Vagina (tissue), 2 donors: ENCODE data around the gene SLC16A5. TPM values are rescaled to one million over a fixed set of nuclear protein-coding genes. Genes with fewer than 3 reads are reported as not detected.
"Not testable (repeated sequence)": the region's sequence is repeated elsewhere in the genome, so short reads cannot be mapped to it uniquely, and the experiment has no call there.

Experiments
- DNase-seq, 2 donors: peaks; one replicate each; pipeline ENCODE4 v3.0.0-alpha.2; 2017; ENCODE audit errors: extremely low spot score in 2 of 2
- H3K27ac ChIP-seq: fragments of 200-600 bp; sonication (generic); one replicate; pipeline ENCODE4 v1.5.1; 2019
- H3K27me3 ChIP-seq: fragments of 200-600 bp; sonication (generic); one replicate; pipeline ENCODE4 v1.5.1; 2019
- H3K36me3 ChIP-seq, 2 donors: fragments of 200-600 bp; sonication (generic); one replicate each; pipeline ENCODE4 v1.5.1; 2017 to 2019
- H3K4me1 ChIP-seq: fragments of 200-600 bp; sonication (generic); one replicate; pipeline ENCODE4 v1.5.1; 2019
- H3K4me3 ChIP-seq, 2 donors: fragments of 200-600 bp; sonication (generic); 1 replicate in 1 of 2; 2 replicates in 1 of 2; pipeline ENCODE4 v1.5.1; 2016 to 2019
- H3K9me3 ChIP-seq: fragments of 200-600 bp; sonication (generic); one replicate; pipeline ENCODE4 v1.5.1; 2019
- CTCF ChIP-seq, 3 experiments: fragments of 450-650 bp in 2 of 3; fragments of 200-600 bp in 1 of 3; sonication (generic) in 1 of 3; IDR thresholded peaks; one replicate each; pipeline ENCODE4 v1.5.1; 2017 to 2019; ENCODE audit warnings: antibody characterized with exemption in 3 of 3, mild to moderate bottlenecking in 2 of 3, moderate library complexity in 2 of 3
- POLR2A ChIP-seq, 2 donors: fragments of 450-650 bp; IDR thresholded peaks; one replicate each; pipeline ENCODE4 v1.6.1; 2017; ENCODE audit warnings: antibody characterized with exemption in 2 of 2, mild to moderate bottlenecking in 2 of 2, moderate library complexity in 2 of 2
- POLR2AphosphoS5 ChIP-seq, 2 donors: sonication (generic); formaldehyde crosslinking; IDR thresholded peaks; one replicate each; pipeline ENCODE4 v1.9.0; 2017; ENCODE audit warnings: antibody characterized with exemption in 2 of 2, mild to moderate bottlenecking in 2 of 2, low read depth in 1 of 2; ENCODE audit not compliant: insufficient read depth in 1 of 2
- intact Hi-C: fragments of 100-400 bp; cut with DNase I; formaldehyde crosslinking; loops from one replicate; pipeline ENCODE4 v1.15.1; 2023
- total RNA-seq: library from RNA; depleted of rRNA; stranded (reverse); fragments of >200 nt; gene quantifications from one replicate; pipeline ENCODE4 v1.2.3, GENCODE V29; 2016

The SLC16A5 gene
- total RNA-seq, 1 donor from 2014 or later: 26.8 TPM

DNA sequence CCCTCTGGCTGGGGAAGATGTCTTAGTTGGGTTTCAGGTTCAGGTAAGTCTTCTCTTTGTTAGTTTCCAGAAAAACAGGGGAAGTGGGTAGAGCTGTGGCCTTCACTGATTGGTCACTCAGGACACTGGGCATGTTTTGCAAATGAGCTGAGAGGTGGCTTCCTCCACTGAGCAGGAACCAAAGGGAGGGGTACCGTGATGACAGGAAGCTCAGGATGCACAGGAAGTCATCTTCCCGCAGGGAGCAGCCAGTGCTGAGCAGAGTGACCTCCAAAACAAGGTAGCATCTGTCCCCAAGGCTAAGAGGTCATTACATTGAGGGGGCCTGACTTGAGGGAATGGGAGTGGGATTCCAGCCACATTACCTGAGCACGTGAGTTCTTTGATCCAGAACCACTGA lies 38.2 kb downstream of the SLC16A5 start:
- peaks cover 39% of the 10 kb centered on the region for H3K4me1 ChIP-seq
- no peak overlapping the region for H3K4me3 ChIP-seq
- peaks cover 0 to 6% of the 10 kb centered on the region in 2 donors for H3K36me3 ChIP-seq
- H3K9me3 ChIP-seq: no peaks in the 10 kb centered on the region
- DNase-seq: no peak
- H3K27me3 ChIP-seq: no peaks in the 10 kb centered on the region
- no peak overlapping the region for H3K27ac ChIP-seq
- intact Hi-C loops: loop anchor here (10.0 kb wide), 1 partner anchor 51 kb away; no protein-coding TSS in a partner anchor
- TF ChIP-seq CTCF (IDR thresholded peaks at IDR 0.05) (no peak), POLR2A (IDR thresholded peaks at IDR 0.05) (no peak), POLR2AphosphoS5 (IDR thresholded peaks at IDR 0.05; ENCODE audit: insufficient read depth in 1 of 2, low read depth in 1 of 2) (no peak)

- Histone ChIP-seq H3K36me3 (peaks cover 0 to 6% of the 10 kb centered on the region in 2 donors), H3K9me3 (no peaks in the 10 kb centered on the region), H3K27me3 (no peaks in the 10 kb centered on the region), H3K4me3 (no peak overlapping the region), H3K27ac (no peak overlapping the region), H3K4me1 (peaks cover 39% of the 10 kb centered on the region)
- intact Hi-C loops: loop anchor here (10.0 kb wide), 1 partner anchor 52 kb away; no protein-coding TSS in a partner anchor
- DNase-seq: no peak
- TF ChIP-seq POLR2A (IDR thresholded peaks at IDR 0.05) (no peak), POLR2AphosphoS5 (IDR thresholded peaks at IDR 0.05; ENCODE audit: insufficient read depth in 1 of 2, low read depth in 1 of 2) (no peak), CTCF (IDR thresholded peaks at IDR 0.05) (no peak)
These were observed 39.2 kb downstream of the SLC16A5 start for GRCh38 chr17:75126954-75127353.

- peaks cover 39% of the 10 kb centered on the region for H3K4me1 ChIP-seq
- not testable (repeated sequence) for H3K4me3 ChIP-seq, H3K9me3 ChIP-seq, H3K27me3 ChIP-seq, H3K36me3 ChIP-seq, H3K27ac ChIP-seq, DNase-seq
- intact Hi-C loops: loop anchor here (10.0 kb wide), 1 partner anchor 53 kb away; no protein-coding TSS in a partner anchor
These were observed 40.2 kb downstream of the SLC16A5 start for GRCh38 chr17:75127936-75128335.

DNA sequence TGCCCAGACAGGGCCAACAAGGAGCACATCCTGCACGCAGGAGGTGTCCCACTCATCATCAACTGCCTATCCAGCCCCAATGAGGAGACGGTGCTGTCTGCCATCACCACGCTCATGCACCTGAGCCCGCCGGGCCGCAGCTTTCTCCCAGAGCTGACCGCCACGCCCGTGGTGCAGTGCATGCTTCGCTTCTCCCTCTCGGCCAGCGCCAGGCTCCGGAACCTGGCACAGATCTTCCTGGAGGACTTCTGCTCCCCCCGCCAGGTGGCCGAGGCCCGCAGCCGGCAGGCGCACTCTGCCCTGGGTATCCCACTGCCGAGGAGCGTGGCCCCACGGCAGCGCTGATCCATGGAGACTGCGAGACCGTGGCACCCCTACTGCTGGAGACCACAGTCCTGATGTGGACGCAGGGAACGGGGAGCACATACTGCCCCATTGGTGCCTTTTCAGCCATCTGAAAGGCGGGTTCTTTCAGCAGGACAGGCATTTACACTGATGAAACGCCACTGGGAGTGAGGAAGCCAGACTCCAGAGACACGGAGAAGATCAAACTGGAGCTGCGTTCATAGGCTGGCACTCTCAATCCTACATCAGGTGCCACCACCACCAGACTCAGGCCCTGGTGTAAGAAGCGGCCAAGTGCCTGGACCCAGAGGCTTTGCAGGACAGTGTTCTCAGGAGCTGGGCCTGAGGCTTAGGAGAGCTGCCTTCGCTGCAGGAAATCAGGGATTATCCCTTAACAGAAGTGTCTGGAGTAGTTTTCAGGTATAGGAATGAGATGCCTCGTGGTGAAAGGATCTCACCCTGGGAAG lies 41.1 kb downstream of the SLC16A5 start:
- Histone ChIP-seq H3K36me3 (peaks cover 0 to 6% of the 10 kb centered on the region in 2 donors), H3K27ac (no peak overlapping the region), H3K9me3 (no peaks in the 10 kb centered on the region), H3K4me1 (peaks cover 37% of the 10 kb centered on the region), H3K4me3 (no peak overlapping the region), H3K27me3 (no peaks in the 10 kb centered on the region)
- intact Hi-C loops: loop anchor here (10.0 kb wide), 1 partner anchor 54 kb away; no protein-coding TSS in a partner anchor
- DNase-seq: no peak
- TF ChIP-seq POLR2A (IDR thresholded peaks at IDR 0.05): no peak
- no peak for TF ChIP-seq CTCF (IDR thresholded peaks at IDR 0.05)
- no peak for TF ChIP-seq POLR2AphosphoS5 (IDR thresholded peaks at IDR 0.05; ENCODE audit: insufficient read depth in 1 of 2, low read depth in 1 of 2)

GRCh38 chr17:75129576-75129975 lies 41.8 kb downstream of the SLC16A5 start:
- no peak for TF ChIP-seq POLR2AphosphoS5 (IDR thresholded peaks at IDR 0.05; ENCODE audit: insufficient read depth in 1 of 2, low read depth in 1 of 2)
- Histone ChIP-seq H3K4me1 (peaks cover 33% of the 10 kb centered on the region), H3K9me3 (no peaks in the 10 kb centered on the region), H3K27me3 (no peaks in the 10 kb centered on the region), H3K27ac (no peak overlapping the region), H3K36me3 (peaks cover 0 to 6% of the 10 kb centered on the region in 2 donors), H3K4me3 (no peak overlapping the region)
- intact Hi-C loops: loop anchor here (10.0 kb wide), 1 partner anchor 55 kb away; no protein-coding TSS in a partner anchor
- no peak for DNase-seq
